ENCODE measurements around the gene AP3S2. TPM values are rescaled to one million over a fixed set of nuclear protein-coding genes. Genes with fewer than 3 reads are reported as not detected.

AP3S2 gene
- total and polyA plus RNA-seq, 2 of the 13 experiments (the other 11 are each of a cell fraction or from before 2014, with no cell fraction given), result 17.6 to 44.4 TPM

GRCh38 chr15:89806559-89807550 lies 86.9 kb downstream of the AP3S2 start (continued):
- TF ChIP-seq RERE (CRISPR knock-in tag; IDR thresholded peaks at IDR 0.05; ENCODE audit: low read depth), result peak; percentile 52
- peak; percentile 88; the same call in 1 of the 2 replicates for TF ChIP-seq TSC22D2 (CRISPR knock-in tag; IDR thresholded peaks at IDR 0.05; ENCODE audit: borderline replicate concordance)
- TF ChIP-seq SMAD3 (CRISPR knock-in tag; IDR thresholded peaks at IDR 0.05), result peak; percentile 54; the same call in 1 of the 2 replicates
- TF ChIP-seq ZNF256 (CRISPR knock-in tag; conservative IDR thresholded peaks at IDR 0.05), result 0 out of 2 replicates have a peak, but pooled peaks have one; percentile 48
- TF ChIP-seq FOXK2 (IDR thresholded peaks at IDR 0.05), result no peak
- peak in 1 of 2 experiments; percentile 31; a peak in 1 of 4 replicates for TF ChIP-seq REST (IDR thresholded peaks at IDR 0.05; ENCODE audit: borderline replicate concordance in 1 of 2, low read depth in 1 of 2, low read length in 2 of 2)
- no peak for TF ChIP-seq CHD4 (IDR thresholded peaks at IDR 0.05; ENCODE audit: borderline replicate concordance, low read length)
- TF ChIP-seq ZNF337 (CRISPR knock-in tag; IDR thresholded peaks at IDR 0.05; ENCODE audit: borderline replicate concordance, low read depth), result peak; percentile 66; the same call in 1 of the 2 replicates
- no peak for TF ChIP-seq ZNF468 (CRISPR knock-in tag; IDR thresholded peaks at IDR 0.05)
- peak; percentile 82 for TF ChIP-seq SOX5 (CRISPR knock-in tag; IDR thresholded peaks at IDR 0.05; ENCODE audit: borderline replicate concordance)
- TF ChIP-seq ARID3A (IDR thresholded peaks at IDR 0.05; ENCODE audit: low read depth, low read length), result peak; percentile 45; the same call in 1 of the 2 replicates
- peak; percentile 68 for TF ChIP-seq DMAP1 (CRISPR knock-in tag; IDR thresholded peaks at IDR 0.05)
- peak; percentile 70; the same call in 1 of the 2 replicates for TF ChIP-seq ZXDC (CRISPR knock-in tag; IDR thresholded peaks at IDR 0.05)
- TF ChIP-seq ZNF253 (CRISPR knock-in tag; IDR thresholded peaks at IDR 0.05; ENCODE audit: borderline replicate concordance), result no peak

Data from HepG2 (cell line).